Mesenchymal stem cell (in vitro differentiated cells and primary cell): ENCODE results near the gene ZC3H13.
A peak's percentile ranks its signal among the peaks of the same experiment; 100 is the strongest.

ENCODE experiments used
- DNase-seq: peaks from one replicate; pipeline ENCODE4 v3.0.0-alpha.2; 2013
- H2AFZ ChIP-seq: one replicate; pipeline ENCODE4 v1.6.1; 2013; ENCODE audit warnings: low read depth, mild to moderate bottlenecking, control low read depth, inconsistent platforms, low read length, moderate library complexity
- H2AK5ac ChIP-seq: 2 replicates; pipeline ENCODE4 v1.6.1; 2013; ENCODE audit warnings: low read length, moderate library complexity, mild to moderate bottlenecking, inconsistent platforms; ENCODE audit not compliant: severe bottlenecking
- H2BK120ac ChIP-seq: one replicate; pipeline ENCODE4 v1.6.1; 2013; ENCODE audit warnings: low read depth, mild to moderate bottlenecking, inconsistent platforms, low read length, moderate library complexity
- H2BK12ac ChIP-seq, 2 experiments: one replicate each; pipeline ENCODE4 v1.6.1; 2013; ENCODE audit warnings: inconsistent platforms in 2 of 2, low read length in 2 of 2, mild to moderate bottlenecking in 2 of 2, moderate library complexity in 2 of 2, control low read depth in 1 of 2
- H2BK15ac ChIP-seq: one replicate; pipeline ENCODE4 v1.6.1; 2013; ENCODE audit warnings: mild to moderate bottlenecking, low read depth, inconsistent platforms; ENCODE audit not compliant: poor library complexity, severe bottlenecking
- H2BK5ac ChIP-seq: 2 replicates; pipeline ENCODE4 v1.6.1; 2013; ENCODE audit warnings: low read depth, mild to moderate bottlenecking, low read length, control low read depth, inconsistent platforms; ENCODE audit not compliant: poor library complexity, severe bottlenecking
- H3K14ac ChIP-seq, 2 experiments: one replicate each; pipeline ENCODE4 v1.6.1; 2013; ENCODE audit warnings: inconsistent platforms in 2 of 2, low read length in 2 of 2, control low read depth in 1 of 2, mild to moderate bottlenecking in 1 of 2, moderate library complexity in 1 of 2
- H3K18ac ChIP-seq, 2 experiments: one replicate each; pipeline ENCODE4 v1.6.1; 2013; ENCODE audit warnings: inconsistent platforms in 2 of 2, low read length in 2 of 2, control low read depth in 1 of 2, low read depth in 1 of 2, mild to moderate bottlenecking in 1 of 2
- H3K23ac ChIP-seq, 2 experiments: one replicate each; pipeline ENCODE4 v1.6.1; 2013; ENCODE audit warnings: inconsistent platforms in 2 of 2, low read length in 2 of 2, mild to moderate bottlenecking in 2 of 2, moderate library complexity in 2 of 2, control low read depth in 1 of 2
- H3K27ac ChIP-seq: 2 replicates; pipeline ENCODE4 v1.5.1; 2013; ENCODE audit warnings: mild to moderate bottlenecking, moderate library complexity, low read length, control low read depth, inconsistent platforms; ENCODE audit not compliant: poor library complexity, severe bottlenecking
- H3K27me3 ChIP-seq, 2 experiments: 2 replicates each; pipeline versions ENCODE4 v1.6.1 to v1.7.0; 2013; ENCODE audit warnings: low read length in 2 of 2, mild to moderate bottlenecking in 2 of 2, moderate library complexity in 2 of 2, control low read depth in 1 of 2, inconsistent platforms in 1 of 2; ENCODE audit not compliant: control insufficient read depth in 1 of 2, insufficient read depth in 1 of 2
- H3K36me3 ChIP-seq, 2 experiments: 2 replicates each; pipeline versions ENCODE4 v1.6.1 to v1.7.0; 2013; ENCODE audit warnings: low read length in 2 of 2, control low read depth in 1 of 2, inconsistent platforms in 1 of 2, low read depth in 1 of 2, mild to moderate bottlenecking in 1 of 2; ENCODE audit not compliant: insufficient read depth in 2 of 2, control insufficient read depth in 1 of 2
- H3K4ac ChIP-seq, 2 experiments: one replicate each; pipeline ENCODE4 v1.6.1; 2013; ENCODE audit warnings: inconsistent platforms in 2 of 2, low read length in 2 of 2, mild to moderate bottlenecking in 2 of 2, moderate library complexity in 2 of 2, control low read depth in 1 of 2, low read depth in 1 of 2
- H3K4me1 ChIP-seq: 2 replicates; pipeline ENCODE4 v1.6.1; 2013; ENCODE audit warnings: low read depth, low read length, control low read depth; ENCODE audit not compliant: control insufficient read depth, insufficient read depth
- H3K4me2 ChIP-seq: 2 replicates; pipeline ENCODE4 v1.6.1; 2013; ENCODE audit warnings: low read length, mild to moderate bottlenecking, inconsistent platforms; ENCODE audit not compliant: poor library complexity, severe bottlenecking
- H3K4me3 ChIP-seq, 2 experiments: 2 replicates each; pipeline versions ENCODE4 v1.5.1 to v1.7.0; 2013; ENCODE audit warnings: low read length in 2 of 2, mild to moderate bottlenecking in 2 of 2, control low read depth in 1 of 2, low read depth in 1 of 2; ENCODE audit not compliant: insufficient read depth in 1 of 2
- H3K79me1 ChIP-seq: replicated peaks from 2 replicates; pipeline ENCODE4 v1.6.1; 2013; ENCODE audit warnings: mild to moderate bottlenecking, control low read depth, low read length, inconsistent platforms; ENCODE audit not compliant: poor library complexity, severe bottlenecking
- H3K9ac ChIP-seq: 2 replicates; pipeline ENCODE4 v1.7.0; 2013; ENCODE audit warnings: mild to moderate bottlenecking, low read length, moderate library complexity
- H3K9me3 ChIP-seq: 2 replicates; pipeline ENCODE4 v1.7.0; 2013; ENCODE audit warnings: mild to moderate bottlenecking, low read length; ENCODE audit not compliant: control insufficient read depth
- H4K8ac ChIP-seq: one replicate; pipeline ENCODE4 v1.6.1; 2013; ENCODE audit warnings: inconsistent platforms, mild to moderate bottlenecking, low read length, moderate library complexity
- H4K91ac ChIP-seq: one replicate; pipeline ENCODE4 v1.6.1; 2013; ENCODE audit warnings: mild to moderate bottlenecking, low read length, inconsistent platforms
- WGBS: methylation state at CpG from one replicate; pipeline ENCODE4 v1.1.7; 2013; ENCODE audit warnings: mixed read lengths; 5-methylcytosine and 5-hydroxymethylcytosine counted together

The ZC3H13 gene

GRCh38 chr13:46063292-46063691, 10.7 kb upstream of the ZC3H13 start:
- H4K91ac ChIP-seq, result no peak overlapping the region
- no peak overlapping the region for H3K18ac ChIP-seq
- H3K4me1 ChIP-seq, result no peaks in the 10 kb centered on the region
- no peak overlapping the region for H3K4ac ChIP-seq
- no peak overlapping the region for H2BK12ac ChIP-seq
- no peak overlapping the region for H3K23ac ChIP-seq
- H4K8ac ChIP-seq, result no peak overlapping the region
- no peaks in the 10 kb centered on the region for H3K27me3 ChIP-seq
- no peaks in the 10 kb centered on the region for H3K9me3 ChIP-seq
- no peak overlapping the region for H3K27ac ChIP-seq
- no peak overlapping the region for H2BK5ac ChIP-seq
- no peak overlapping the region for H3K4me3 ChIP-seq
- DNase-seq, result no peak
- no peak overlapping the region for H2AK5ac ChIP-seq
- no peaks in the 10 kb centered on the region for H3K36me3 ChIP-seq
- H3K14ac ChIP-seq, result no peak overlapping the region
- WGBS, result no CpG with 5 or more reads among the region's 2 CpGs
- no peak overlapping the region for H2BK120ac ChIP-seq
- no peaks in the 10 kb centered on the region for H3K79me1 ChIP-seq
- H3K9ac ChIP-seq, result no peak overlapping the region
- no peak overlapping the region for H2AFZ ChIP-seq
- H2BK15ac ChIP-seq, result no peak overlapping the region
- H3K4me2 ChIP-seq, result no peak overlapping the region

- Histone ChIP-seq H2AFZ (no peak overlapping the region), H3K9me3 (no peaks in the 10 kb centered on the region), H3K27ac (peak overlapping the region; percentile 54), H3K36me3 (no peaks in the 10 kb centered on the region), H4K91ac (no peak overlapping the region), H2BK5ac (no peak overlapping the region), H2BK12ac (no peak overlapping the region), H3K18ac (no peak overlapping the region), H2BK120ac (no peak overlapping the region), H3K4ac (no peak overlapping the region), H2AK5ac (no peak overlapping the region), H3K4me2 (peak overlapping the region; percentile 7), H3K27me3 (no peaks in the 10 kb centered on the region), H2BK15ac (no peak overlapping the region), H3K4me3 (no peak overlapping the region), H3K4me1 (no peaks in the 10 kb centered on the region), H3K9ac (no peak overlapping the region), H3K14ac (no peak overlapping the region), H3K79me1 (no peaks in the 10 kb centered on the region), H4K8ac (no peak overlapping the region), H3K23ac (no peak overlapping the region)
- WGBS, result 73% methylated on average over 5 of the region's 5 CpGs
- DNase-seq, result peak; percentile 24
Observed at GRCh38 chr13:46062185-46062584, 9.6 kb upstream of the ZC3H13 start.

DNA sequence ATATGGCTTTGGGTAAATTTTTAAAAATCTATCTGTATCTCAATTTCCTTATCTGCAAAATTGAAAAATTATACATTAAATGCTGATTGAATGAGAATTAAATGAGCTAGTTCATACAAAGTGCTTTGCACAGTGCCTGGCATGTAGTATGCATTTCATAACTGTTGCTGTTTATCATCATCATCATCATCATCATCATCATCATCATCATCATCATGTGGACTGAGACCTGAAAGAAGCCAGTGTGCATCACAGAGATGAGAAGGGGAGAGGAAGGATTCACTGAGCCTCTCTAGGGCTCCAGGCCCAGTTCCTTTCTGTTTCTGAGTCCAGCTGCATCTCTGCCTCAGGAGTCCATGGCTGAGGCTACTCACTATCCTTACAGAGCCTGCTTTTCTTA, 6.9 kb upstream of the ZC3H13 start:
- Histone ChIP-seq H2BK15ac (no peak overlapping the region), H2BK5ac (no peak overlapping the region), H3K23ac (no peak overlapping the region), H3K4ac (no peak overlapping the region), H2AK5ac (no peak overlapping the region), H4K91ac (no peak overlapping the region), H3K14ac (no peak overlapping the region), H2BK120ac (no peak overlapping the region), H3K27me3 (no peaks in the 10 kb centered on the region), H3K4me1 (no peaks in the 10 kb centered on the region), H2BK12ac (no peak overlapping the region), H3K4me2 (no peak overlapping the region), H3K27ac (no peak overlapping the region), H4K8ac (no peak overlapping the region), H3K9me3 (no peaks in the 10 kb centered on the region), H3K18ac (no peak overlapping the region), H3K4me3 (no peak overlapping the region), H3K9ac (no peak overlapping the region), H2AFZ (no peak overlapping the region), H3K79me1 (peaks cover 1% of the 10 kb centered on the region), H3K36me3 (no peaks in the 10 kb centered on the region)
- no peak for DNase-seq

- peaks cover 3% of the 10 kb centered on the region for H3K79me1 ChIP-seq
- no peaks in the 10 kb centered on the region for H3K27me3 ChIP-seq
- no peak overlapping the region for H2BK12ac ChIP-seq
- DNase-seq, result no peak
- H3K18ac ChIP-seq, result no peak overlapping the region
- no peak overlapping the region for H4K8ac ChIP-seq
- no peak overlapping the region for H4K91ac ChIP-seq
- H2AFZ ChIP-seq, result no peak overlapping the region
- 94% methylated on average over 2 of the region's 3 CpGs for WGBS
- H3K4me1 ChIP-seq, result no peaks in the 10 kb centered on the region
- no peak overlapping the region for H3K23ac ChIP-seq
- no peak overlapping the region for H3K14ac ChIP-seq
- H2BK120ac ChIP-seq, result no peak overlapping the region
- no peaks in the 10 kb centered on the region for H3K36me3 ChIP-seq
- no peak overlapping the region for H2BK5ac ChIP-seq
- H3K9me3 ChIP-seq, result no peaks in the 10 kb centered on the region
- no peak overlapping the region for H3K4ac ChIP-seq
- H3K9ac ChIP-seq, result no peak overlapping the region
- H3K4me2 ChIP-seq, result no peak overlapping the region
- H3K4me3 ChIP-seq, result no peak overlapping the region
- H2AK5ac ChIP-seq, result no peak overlapping the region
- H3K27ac ChIP-seq, result no peak overlapping the region
- no peak overlapping the region for H2BK15ac ChIP-seq
Observed at GRCh38 chr13:46058268-46058667, 5.7 kb upstream of the ZC3H13 start.
